ENCODE measurements around the gene GLB1L.

- TF ChIP-seq, protein P1, sequence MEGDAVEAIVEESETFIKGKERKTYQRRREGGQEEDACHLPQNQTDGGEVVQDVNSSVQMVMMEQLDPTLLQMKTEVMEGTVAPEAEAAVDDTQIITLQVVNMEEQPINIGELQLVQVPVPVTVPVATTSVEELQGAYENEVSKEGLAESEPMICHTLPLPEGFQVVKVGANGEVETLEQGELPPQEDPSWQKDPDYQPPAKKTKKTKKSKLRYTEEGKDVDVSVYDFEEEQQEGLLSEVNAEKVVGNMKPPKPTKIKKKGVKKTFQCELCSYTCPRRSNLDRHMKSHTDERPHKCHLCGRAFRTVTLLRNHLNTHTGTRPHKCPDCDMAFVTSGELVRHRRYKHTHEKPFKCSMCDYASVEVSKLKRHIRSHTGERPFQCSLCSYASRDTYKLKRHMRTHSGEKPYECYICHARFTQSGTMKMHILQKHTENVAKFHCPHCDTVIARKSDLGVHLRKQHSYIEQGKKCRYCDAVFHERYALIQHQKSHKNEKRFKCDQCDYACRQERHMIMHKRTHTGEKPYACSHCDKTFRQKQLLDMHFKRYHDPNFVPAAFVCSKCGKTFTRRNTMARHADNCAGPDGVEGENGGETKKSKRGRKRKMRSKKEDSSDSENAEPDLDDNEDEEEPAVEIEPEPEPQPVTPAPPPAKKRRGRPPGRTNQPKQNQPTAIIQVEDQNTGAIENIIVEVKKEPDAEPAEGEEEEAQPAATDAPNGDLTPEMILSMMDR (IDR thresholded peaks at IDR 0.05; ENCODE audit: low read length): no peak
- no peak for TF ChIP-seq EZH2 (optimal IDR thresholded peaks at IDR 0.05; ENCODE audit: low read depth, low read length)
Observed at GRCh38 chr2:219244789-219245147, 476 bp downstream of the GLB1L start.

Data from MM.1S (cell line).